GM12891 (cell line): ENCODE results near the gene ABLIM2.

ENCODE experiments used
- POLR2A ChIP-seq: IDR thresholded peaks from 2 replicates; pipeline ENCODE4 v1.6.1; 2011; ENCODE audit warnings: low read depth, low read length, control low read depth
- POLR2AphosphoS5 ChIP-seq: IDR thresholded peaks from 2 replicates; pipeline ENCODE4 v1.6.1; 2011; ENCODE audit warnings: low read depth, low read length, control low read depth
- SPI1 ChIP-seq: IDR thresholded peaks from 2 replicates; pipeline ENCODE4 v1.6.1; 2011; ENCODE audit warnings: low read depth, low read length, control low read depth
- TAF1 ChIP-seq: IDR thresholded peaks from 2 replicates; pipeline ENCODE4 v1.6.1; 2011; ENCODE audit warnings: low read depth, low read length, control low read depth

DNA sequence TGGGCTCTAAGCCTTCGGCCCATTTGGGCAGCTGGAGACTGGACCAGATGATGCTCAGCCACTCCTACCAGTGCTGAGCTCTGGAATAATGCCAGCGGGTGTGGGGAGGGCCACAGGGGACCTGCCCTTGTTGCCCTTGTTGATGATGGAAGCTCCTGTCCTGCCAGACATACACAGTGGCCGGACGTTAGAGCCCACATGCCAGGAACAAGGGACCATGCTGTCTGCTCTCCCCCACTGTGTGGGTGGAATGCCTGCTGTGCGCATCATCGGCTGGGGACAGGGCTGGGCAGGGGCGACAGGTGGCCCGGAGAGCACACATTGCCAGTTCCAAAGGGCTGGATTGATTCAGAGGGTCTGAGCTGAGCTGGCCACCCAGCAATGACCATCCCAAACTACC is 2.0 kb downstream of the ABLIM2 start:
- TF ChIP-seq POLR2A: no peak
- TF ChIP-seq TAF1: no peak
- TF ChIP-seq POLR2AphosphoS5: no peak
- TF ChIP-seq SPI1: no peak
